Lower leg skin (tissue), 3 donors: Measurements from ENCODE around the gene KRTAP5-10.
"Not testable (repeated sequence)": the region's sequence is repeated elsewhere in the genome, so short reads cannot be mapped to it uniquely, and the experiment has no call there.

Experiments used
- CTCF ChIP-seq, 3 donors: fragments of 450-650 bp; IDR thresholded peaks; one replicate each; pipeline ENCODE4 v1.5.1; 2016; ENCODE audit warnings: antibody characterized with exemption in 3 of 3, mild to moderate bottlenecking in 3 of 3, moderate library complexity in 2 of 3
- POLR2A ChIP-seq, 2 donors: fragments of 450-650 bp; IDR thresholded peaks; one replicate each; pipeline ENCODE4 v1.6.1; 2016 to 2017; ENCODE audit warnings: antibody characterized with exemption in 2 of 2, mild to moderate bottlenecking in 1 of 2, moderate library complexity in 1 of 2

GRCh38 chr11:71585673-71586072 is 20.3 kb downstream of the KRTAP5-10 start:
- TF ChIP-seq CTCF, POLR2A (IDR thresholded peaks at IDR 0.05): not testable (repeated sequence)
